Measurements from ENCODE around the gene MSGN1. TPM values are rescaled to one million over a fixed set of nuclear protein-coding genes. Genes with fewer than 3 reads are reported as not detected.

MSGN1 gene
- polyA plus RNA-seq, 1 of the 3 experiments (the other 2 are of a cell fraction), result not detected

DNA sequence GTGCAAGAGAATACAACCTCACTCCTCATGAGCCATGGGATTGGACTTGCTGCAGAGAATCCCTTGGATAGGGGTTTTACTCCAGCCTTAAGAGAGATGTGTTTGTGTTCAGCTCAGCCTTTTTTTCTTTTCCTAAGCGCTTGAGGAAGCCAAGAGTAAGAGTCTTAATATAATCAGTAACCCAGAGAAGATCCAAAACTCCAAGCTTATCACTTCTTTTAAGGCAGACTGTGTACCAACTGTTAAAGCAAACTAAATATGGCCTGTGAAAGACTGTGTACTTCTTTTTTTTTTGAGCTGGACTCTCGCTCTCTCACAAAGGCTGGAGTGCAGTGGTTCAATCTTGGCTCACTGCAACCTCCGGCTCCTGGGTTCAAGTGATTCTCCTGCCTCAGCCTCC is 30.4 kb downstream of the MSGN1 start:
- ChIA-PET POLR2A (no interaction called here), CTCF (interaction anchor here (0.8 to 9.5 kb wide), 7 partner anchors 9 to 532 kb away, joined by 3 to 111 read pairs (median 20); no protein-coding TSS in a partner anchor)

More for the DNA sequence above, 30.4 kb downstream of the MSGN1 start:
- H3K9me3 ChIP-seq, result no peaks in the 10 kb centered on the region
- no peak for TF ChIP-seq MXI1 (IDR thresholded peaks at IDR 0.05; ENCODE audit: low read depth, low read length)
- TF ChIP-seq TCF12 (IDR thresholded peaks at IDR 0.05), result no peak
- TF ChIP-seq JUND (IDR thresholded peaks at IDR 0.05), result no peak
- TF ChIP-seq SMC3 (IDR thresholded peaks at IDR 0.05; ENCODE audit: low read depth, low read length), result no peak
- no peak for TF ChIP-seq EP300 (IDR thresholded peaks at IDR 0.05; ENCODE audit: borderline replicate concordance in 1 of 2, low read depth in 1 of 2, low read length in 1 of 2)
- TF ChIP-seq, protein P1, sequence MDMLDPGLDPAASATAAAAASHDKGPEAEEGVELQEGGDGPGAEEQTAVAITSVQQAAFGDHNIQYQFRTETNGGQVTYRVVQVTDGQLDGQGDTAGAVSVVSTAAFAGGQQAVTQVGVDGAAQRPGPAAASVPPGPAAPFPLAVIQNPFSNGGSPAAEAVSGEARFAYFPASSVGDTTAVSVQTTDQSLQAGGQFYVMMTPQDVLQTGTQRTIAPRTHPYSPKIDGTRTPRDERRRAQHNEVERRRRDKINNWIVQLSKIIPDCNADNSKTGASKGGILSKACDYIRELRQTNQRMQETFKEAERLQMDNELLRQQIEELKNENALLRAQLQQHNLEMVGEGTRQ (IDR thresholded peaks at IDR 0.05; ENCODE audit: borderline replicate concordance, low read depth, low read length), result no peak
- no peak for TF ChIP-seq MAX (IDR thresholded peaks at IDR 0.05; ENCODE audit: low read depth)
- TF ChIP-seq REST (IDR thresholded peaks at IDR 0.05; ENCODE audit: low read depth, low read length), result no peak
- no peak for TF ChIP-seq RAD21 (IDR thresholded peaks at IDR 0.05; ENCODE audit: low read length)
- TF ChIP-seq POLR2AphosphoS5 (IDR thresholded peaks at IDR 0.05; ENCODE audit: low read depth, low read length), result no peak
- no peak for TF ChIP-seq GATA2 (CRISPR knock-in tag; IDR thresholded peaks at IDR 0.05)
- no peak for TF ChIP-seq NFIC (IDR thresholded peaks at IDR 0.05; ENCODE audit: borderline replicate concordance)
- TF ChIP-seq GABPA (IDR thresholded peaks at IDR 0.05; ENCODE audit: low read depth), result no peak
- TF ChIP-seq ELF1 (IDR thresholded peaks at IDR 0.05), result no peak
- TF ChIP-seq ZBTB33 (IDR thresholded peaks at IDR 0.05; ENCODE audit: borderline replicate concordance, low read depth), result no peak
- no peak for TF ChIP-seq IRF3 (IDR thresholded peaks at IDR 0.05; ENCODE audit: low read depth, low read length)
- no peak for TF ChIP-seq USF1 (IDR thresholded peaks at IDR 0.05; ENCODE audit: borderline replicate concordance, low read depth)
- no peak for TF ChIP-seq RFX5 (IDR thresholded peaks at IDR 0.05; ENCODE audit: low read length)
- no peak for TF ChIP-seq NRF1 (IDR thresholded peaks at IDR 0.05; ENCODE audit: low read depth, low read length)
- TF ChIP-seq PBX3 (IDR thresholded peaks at IDR 0.05), result no peak
- H3K36me3 ChIP-seq (replicated peaks in 1 of 2; ENCODE audit: control insufficient read depth in 1 of 2, insufficient read depth in 2 of 2, low read length in 1 of 2), result no peaks in the 10 kb centered on the region
- no peaks in the 10 kb centered on the region; the same call in 1 of the 2 replicates for H3K27me3 ChIP-seq (ENCODE audit: insufficient read depth)
- H3K4me2 ChIP-seq, result no peak overlapping the region
- no peak for DNase-seq
- H3K4me3 ChIP-seq (ENCODE audit: low read depth in 2 of 2, low read length in 1 of 2), result no peak overlapping the region
- H3K79me2 ChIP-seq (ENCODE audit: insufficient read depth), result no peaks in the 10 kb centered on the region
- no peaks in the 10 kb centered on the region for H3K9me2 ChIP-seq
- no peaks in the 10 kb centered on the region for H3F3A ChIP-seq (replicated peaks; ENCODE audit: insufficient read depth)
- H2AFZ ChIP-seq (ENCODE audit: low read depth), result no peak overlapping the region
- H3K27ac ChIP-seq (ENCODE audit: low read depth in 2 of 2, low read length in 1 of 2), result no peak overlapping the region
- no peaks in the 10 kb centered on the region; a peak in 1 of 4 replicates for H3K4me1 ChIP-seq (ENCODE audit: control insufficient read depth in 1 of 2, insufficient read depth in 2 of 2, low read depth in 1 of 2, low read length in 1 of 2)
- H3K9ac ChIP-seq, result no peak overlapping the region
- 37% methylated on average over 3 of the region's 3 CpGs for WGBS (ENCODE audit: low lambda C conversion rate)
- H4K20me1 ChIP-seq (ENCODE audit: insufficient read depth), result no peaks in the 10 kb centered on the region

Data from SK-N-SH (cell line).